ENCODE data around the gene C3. TPM values are rescaled to one million over a fixed set of nuclear protein-coding genes. Genes with fewer than 3 reads are reported as not detected.

The C3 gene
- total RNA-seq, 1 experiment from 2014 or later = 5.0 TPM

- ChIA-PET CTCF (no interaction called here), POLR2A (no interaction called here)
- Histone ChIP-seq H3K36me3 (ENCODE audit: control insufficient read depth, insufficient read depth, low read length) (no peaks in the 10 kb centered on the region), H3K4me3 (ENCODE audit: low read depth in 2 of 2, low read length in 2 of 2) (no peak overlapping the region), H3K27ac (ENCODE audit: low read length) (no peak overlapping the region), H3K4me1 (ENCODE audit: control insufficient read depth, insufficient read depth, low read length) (no peaks in the 10 kb centered on the region), H3K27me3 (ENCODE audit: control insufficient read depth, insufficient read depth, low read length) (no peaks in the 10 kb centered on the region), H3K9me3 (ENCODE audit: control insufficient read depth, insufficient read depth, low read depth, low read length) (no peaks in the 10 kb centered on the region)
- TF ChIP-seq, protein P1, sequence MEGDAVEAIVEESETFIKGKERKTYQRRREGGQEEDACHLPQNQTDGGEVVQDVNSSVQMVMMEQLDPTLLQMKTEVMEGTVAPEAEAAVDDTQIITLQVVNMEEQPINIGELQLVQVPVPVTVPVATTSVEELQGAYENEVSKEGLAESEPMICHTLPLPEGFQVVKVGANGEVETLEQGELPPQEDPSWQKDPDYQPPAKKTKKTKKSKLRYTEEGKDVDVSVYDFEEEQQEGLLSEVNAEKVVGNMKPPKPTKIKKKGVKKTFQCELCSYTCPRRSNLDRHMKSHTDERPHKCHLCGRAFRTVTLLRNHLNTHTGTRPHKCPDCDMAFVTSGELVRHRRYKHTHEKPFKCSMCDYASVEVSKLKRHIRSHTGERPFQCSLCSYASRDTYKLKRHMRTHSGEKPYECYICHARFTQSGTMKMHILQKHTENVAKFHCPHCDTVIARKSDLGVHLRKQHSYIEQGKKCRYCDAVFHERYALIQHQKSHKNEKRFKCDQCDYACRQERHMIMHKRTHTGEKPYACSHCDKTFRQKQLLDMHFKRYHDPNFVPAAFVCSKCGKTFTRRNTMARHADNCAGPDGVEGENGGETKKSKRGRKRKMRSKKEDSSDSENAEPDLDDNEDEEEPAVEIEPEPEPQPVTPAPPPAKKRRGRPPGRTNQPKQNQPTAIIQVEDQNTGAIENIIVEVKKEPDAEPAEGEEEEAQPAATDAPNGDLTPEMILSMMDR (IDR thresholded peaks at IDR 0.05) = no peak
- TF ChIP-seq REST (IDR thresholded peaks at IDR 0.05; ENCODE audit: insufficient read depth in 1 of 2, low read depth in 2 of 2, low read length in 1 of 2) = no peak
- no peak for TF ChIP-seq SIN3A (IDR thresholded peaks at IDR 0.05; ENCODE audit: borderline replicate concordance, insufficient read depth, low read depth, low read length)
- no peak for TF ChIP-seq POLR2AphosphoS5 (IDR thresholded peaks at IDR 0.05; ENCODE audit: low read depth, low read length)
- TF ChIP-seq TCF7L2 (IDR thresholded peaks at IDR 0.05; ENCODE audit: low read depth, low read length) = no peak
- in situ Hi-C loops (cut with HindIII; ENCODE audit: low pct_unique_long_range_greater_than_20kb, low sequenced_read_pairs) (no loop called here), intact Hi-C loops (cut with micrococcal nuclease; ENCODE audit: unreplicated experiment) (no loop called here)
- no peak for DNase-seq (ENCODE audit: low read depth, low spot score)
- BruUV-seq (replicated peaks) = no TSS peak
- no peak for ATAC-seq
Measured at GRCh38 chr19:6730941-6731670, 10.7 kb upstream of the C3 start.

DNA sequence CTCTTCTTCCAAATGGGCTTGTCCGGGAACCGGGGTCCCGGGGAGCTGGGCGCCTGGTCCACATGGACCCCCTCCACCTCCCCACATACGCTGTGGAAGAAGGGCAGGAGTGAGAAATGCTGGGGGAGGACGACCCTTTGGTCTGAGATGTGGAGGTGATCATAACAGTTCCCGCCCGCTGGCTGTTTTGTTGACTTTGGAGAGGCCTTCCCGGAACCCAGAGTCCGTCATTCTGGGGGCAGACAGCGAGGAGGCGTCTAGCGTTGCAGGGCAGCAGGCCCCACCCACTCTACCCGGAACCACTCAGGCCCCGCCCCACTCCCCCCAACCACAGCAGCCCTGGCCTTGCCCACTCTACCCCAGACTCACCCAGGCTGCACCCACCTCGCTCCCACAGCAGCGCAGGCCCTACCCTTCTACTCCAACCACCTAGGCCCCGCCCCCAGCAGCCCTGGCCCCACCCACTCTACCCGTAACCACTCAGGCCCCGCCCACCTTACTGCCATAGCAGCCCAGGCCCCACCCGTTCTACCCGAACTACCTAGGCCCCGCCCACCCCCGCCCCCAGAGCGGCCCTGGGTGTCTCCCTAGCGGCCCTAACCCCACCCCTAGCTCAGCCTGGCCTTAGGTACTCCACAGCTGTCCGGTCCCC, 9.8 kb upstream of the C3 start:
- H3K27ac ChIP-seq (ENCODE audit: low read length) = no peak overlapping the region
- H3K4me3 ChIP-seq (ENCODE audit: low read depth in 2 of 2, low read length in 2 of 2) = no peak overlapping the region
- H3K9me3 ChIP-seq (ENCODE audit: control insufficient read depth, insufficient read depth, low read depth, low read length) = no peaks in the 10 kb centered on the region
- no peaks in the 10 kb centered on the region for H3K27me3 ChIP-seq (ENCODE audit: control insufficient read depth, insufficient read depth, low read length)
- H3K36me3 ChIP-seq (ENCODE audit: control insufficient read depth, insufficient read depth, low read length) = no peaks in the 10 kb centered on the region
- CTCF ChIA-PET = no interaction called here
- no peaks in the 10 kb centered on the region for H3K4me1 ChIP-seq (ENCODE audit: control insufficient read depth, insufficient read depth, low read length)
- ATAC-seq (peak; percentile 65), DNase-seq (ENCODE audit: low read depth, low spot score) (no peak)
- POLR2A ChIA-PET = no interaction called here
- intact Hi-C loops (cut with micrococcal nuclease; ENCODE audit: unreplicated experiment) = no loop called here
- in situ Hi-C loops (cut with HindIII; ENCODE audit: low pct_unique_long_range_greater_than_20kb, low sequenced_read_pairs) = no loop called here
- BruUV-seq (replicated peaks) = no TSS peak
- TF ChIP-seq SIN3A (IDR thresholded peaks at IDR 0.05; ENCODE audit: borderline replicate concordance, insufficient read depth, low read depth, low read length) (no peak), REST (IDR thresholded peaks at IDR 0.05; ENCODE audit: insufficient read depth in 1 of 2, low read depth in 2 of 2, low read length in 1 of 2) (no peak), TCF7L2 (IDR thresholded peaks at IDR 0.05; ENCODE audit: low read depth, low read length) (no peak), POLR2AphosphoS5 (IDR thresholded peaks at IDR 0.05; ENCODE audit: low read depth, low read length) (no peak)
- TF ChIP-seq, protein P1 (IDR thresholded peaks at IDR 0.05) = no peak

Data from Panc1 (cell line).